ENCODE data around the gene ZNF518A.

- TF ChIP-seq EZH2 (IDR thresholded peaks at IDR 0.05) (no peak), POLR2AphosphoS5 (IDR thresholded peaks at IDR 0.05; ENCODE audit: borderline replicate concordance, low read depth, low read length) (no peak)
These were observed 78.2 kb downstream of the ZNF518A start for GRCh38 chr10:96208271-96208670.

Data from SK-N-MC (cell line).